A549 (cell line): ENCODE results near the gene CCSAP. TPM values are rescaled to one million over a fixed set of nuclear protein-coding genes. Genes with fewer than 3 reads are reported as not detected.

Source experiments
- ATAC-seq, 2 experiments: fragments of 200-7000 bp in 1 of 2; fragments of >200 bp in 1 of 2; cut with Nextera tagmentation in 1 of 2; cut with Tn5 transposase in 1 of 2; 3 replicates each; pipeline versions ENCODE4 v1.8.0 to v1.9.1; 2018 to 2020; ENCODE audit warnings: mild to moderate bottlenecking in 1 of 2, moderate library complexity in 1 of 2
- CTCF ChIA-PET: fragments of 300-600 bp; sonication (Branson Sonifier 250); formaldehyde crosslinking; extraction: SDS; loops from one replicate; lab custom pipeline; 2021; ENCODE audit warnings: antibody characterized with exemption, inconsistent platforms; lab: Yijun Ruan, JAX
- POLR2A ChIA-PET: fragments of 350-600 bp; formaldehyde crosslinking; extraction: SDS; loops from one replicate; lab custom pipeline; 2021; ENCODE audit warnings: antibody characterized with exemption, inconsistent platforms; lab: Yijun Ruan, JAX
- DNase-seq, 2 experiments: peaks; one replicate each; pipeline versions ENCODE4 v3.0.0 to v3.0.0-alpha.2; 2011 to 2016; ENCODE audit warnings: low read depth in 1 of 2, low spot score in 1 of 2
- FAIRE-seq: peaks from 2 replicates; lab custom pipeline; 2011; peaks lifted over from hg19 to GRCh38; lab: Jason Lieb, UNC
- H3K27ac ChIP-seq, 2 experiments: fragments of >200 bp; sonication (Bioruptor Twin); formaldehyde crosslinking; 3 replicates each; pipeline ENCODE4 v1.5.1; 2016 to 2017
- H3K4me1 ChIP-seq: fragments of >200 bp; sonication (Bioruptor Twin); formaldehyde crosslinking; 3 replicates; pipeline ENCODE4 v1.6.1; 2016
- H3K4me2 ChIP-seq: fragments of >200 bp; sonication (Bioruptor Twin); formaldehyde crosslinking; 3 replicates; pipeline ENCODE4 v1.6.1; 2016
- H3K4me3 ChIP-seq: fragments of >200 bp; sonication (Bioruptor Twin); formaldehyde crosslinking; 3 replicates; pipeline ENCODE4 v1.5.1; 2016
- H3K9me3 ChIP-seq: fragments of >200 bp; sonication (Bioruptor Twin); formaldehyde crosslinking; 3 replicates; pipeline ENCODE4 v1.6.1; 2016
- ATOH8 ChIP-seq: fragments of 250-450 bp; sonication (Bioruptor Pico); IDR thresholded peaks from 2 replicates; pipeline ENCODE4 v1.5.0; 2020; ENCODE audit warnings: low read depth, mild to moderate bottlenecking, moderate library complexity
- EHMT2 ChIP-seq: fragments of 200-600 bp; sonication (generic); IDR thresholded peaks from 2 replicates; pipeline ENCODE4 v1.6.1; 2016; ENCODE audit warnings: antibody characterized with exemption, low read depth, mild to moderate bottlenecking, moderate library complexity
- GATA3 ChIP-seq: IDR thresholded peaks from 2 replicates; pipeline ENCODE4 v1.6.1; 2012; ENCODE audit warnings: borderline replicate concordance
- HES2 ChIP-seq: fragments of >200 bp; sonication (Bioruptor Twin); formaldehyde crosslinking; IDR thresholded peaks from 2 replicates; pipeline ENCODE4 v1.6.1; 2016
- HOXA7 ChIP-seq: fragments of 250-450 bp; sonication (Bioruptor Pico); IDR thresholded peaks from 2 replicates; pipeline ENCODE4 v1.5.0; 2020; ENCODE audit warnings: mild to moderate bottlenecking, moderate library complexity
- JUNB ChIP-seq: fragments of >200 bp; sonication (Bioruptor Twin); formaldehyde crosslinking; IDR thresholded peaks from 2 replicates; pipeline ENCODE4 v1.6.1; 2016
- KDM1A ChIP-seq: fragments of 200-600 bp; sonication (generic); IDR thresholded peaks from 2 replicates; pipeline ENCODE4 v1.6.1; 2016; ENCODE audit warnings: low read depth, mild to moderate bottlenecking
- NFE2L2 ChIP-seq: fragments of 150-350 bp; conservative IDR thresholded peaks from 2 replicates; pipeline ENCODE4 v1.6.1; 2014; ENCODE audit warnings: low read length
- POLR2A ChIP-seq: IDR thresholded peaks from 2 replicates; pipeline ENCODE4 v1.6.1; 2012; ENCODE audit warnings: mild to moderate bottlenecking, low read length
- REST ChIP-seq: fragments of 200-600 bp; sonication (generic); IDR thresholded peaks from 2 replicates; pipeline ENCODE4 v1.6.1; 2016; ENCODE audit warnings: antibody characterized with exemption, mild to moderate bottlenecking, moderate library complexity
- RFX5 ChIP-seq: fragments of 450-650 bp; IDR thresholded peaks from 2 replicates; pipeline ENCODE4 v1.7.1; 2014; ENCODE audit warnings: antibody characterized with exemption, mild to moderate bottlenecking, moderate library complexity
- SREBF2 ChIP-seq: fragments of 450-650 bp; IDR thresholded peaks from 2 replicates; pipeline ENCODE4 v1.6.1; 2014; ENCODE audit warnings: mild to moderate bottlenecking, moderate library complexity
- USF2 ChIP-seq: fragments of 450-650 bp; IDR thresholded peaks from 2 replicates; pipeline ENCODE4 v1.6.1; 2014; ENCODE audit warnings: antibody characterized with exemption
- ZFP36 ChIP-seq: fragments of 450-650 bp; IDR thresholded peaks from 2 replicates; pipeline ENCODE4 v1.6.1; 2014; ENCODE audit warnings: borderline replicate concordance; ENCODE audit not compliant: partially characterized antibody
- WGBS: methylation state at CpG from one replicate; pipeline ENCODE4 v1.1.6; 2017; ENCODE audit errors: missing lambda C conversion rate; 5-methylcytosine and 5-hydroxymethylcytosine counted together
- polyA plus RNA-seq, 4 experiments: library from polyadenylated mRNA; depleted of rRNA in 3 of 4; stranded (reverse); fragments of >200 nt; fragmentation: RNase III in 1 of 4; extraction: RNeasy Plus Mini Kit Qiagen cat#74134 plus additional on column Dnase treatment in 1 of 4; gene quantifications; 2 replicates in 3 of 4; 3 replicates in 1 of 4; pipeline ENCODE4 v1.2.3, GENCODE V29; 2011 to 2017

CCSAP gene
- polyA plus RNA-seq, 2 of the 4 experiments (the other 2 are of a cell fraction): 6.4 to 9.1 TPM

GRCh38 chr1:229279242-229279641 lies 63.6 kb downstream of the CCSAP start:
- FAIRE-seq (no peak), DNase-seq (no peak), ATAC-seq (no peak)
- 90% methylated on average over 3 of the region's 3 CpGs for WGBS
- ChIA-PET POLR2A (no interaction called here), CTCF (interaction anchor here (1.1 to 1.6 kb wide), 2 partner anchors 21 to 616 kb away, joined by 3 to 5 read pairs; no protein-coding TSS in a partner anchor)
- no peak overlapping the region for H3K4me2 ChIP-seq
- no peak overlapping the region for H3K4me3 ChIP-seq
- no peaks in the 10 kb centered on the region for H3K9me3 ChIP-seq
- no peak overlapping the region for H3K27ac ChIP-seq
- no peak for TF ChIP-seq USF2
- no peak for TF ChIP-seq HOXA7 (CRISPR knock-in tag)
- TF ChIP-seq JUNB: no peak
- no peak for TF ChIP-seq SREBF2
- H3K4me1 ChIP-seq: peaks cover 21% of the 10 kb centered on the region

GRCh38 chr1:229278120-229278741 lies 64.6 kb downstream of the CCSAP start:
- no peak overlapping the region for H3K27ac ChIP-seq
- no peak for TF ChIP-seq ZFP36
- ChIA-PET POLR2A (no interaction called here), CTCF (interaction anchor here (0.7 to 1.6 kb wide), 5 partner anchors 9 to 615 kb away, joined by 3 to 5 read pairs (median 3); no protein-coding TSS in a partner anchor)
- H3K9me3 ChIP-seq: no peaks in the 10 kb centered on the region
- WGBS: 96% methylated on average over 2 of the region's 2 CpGs
- ATAC-seq (no peak), FAIRE-seq (no peak), DNase-seq (no peak)
- no peak overlapping the region for H3K4me3 ChIP-seq
- peaks cover 31% of the 10 kb centered on the region for H3K4me1 ChIP-seq
- H3K4me2 ChIP-seq: no peak overlapping the region

- no peak for FAIRE-seq
- no peak for TF ChIP-seq EHMT2
- TF ChIP-seq NFE2L2: no peak
- no peak for TF ChIP-seq RFX5
- TF ChIP-seq SREBF2: no peak
- TF ChIP-seq REST: no peak
- TF ChIP-seq GATA3: no peak
- TF ChIP-seq HES2: no peak
- TF ChIP-seq, all 56 proteins: peak for 0
- Histone ChIP-seq H3K4me3 (no peak overlapping the region), H3K27ac (no peak overlapping the region; a peak in 1 of 6 replicates), H3K4me2 (no peak overlapping the region; the same call in 2 of the 3 replicates), H3K4me1 (peaks cover 33% of the 10 kb centered on the region), H3K9me3 (peaks cover 7% of the 10 kb centered on the region)
- ChIA-PET POLR2A (no interaction called here), CTCF (interaction anchor here (0.6 to 1.7 kb wide), 3 partner anchors 18 to 241 kb away, joined by 3 read pairs; no protein-coding TSS in a partner anchor)
- 92% methylated on average over 2 of the region's 2 CpGs for WGBS
- ATAC-seq (no peak), DNase-seq (no peak)
Observed at GRCh38 chr1:229275005-229275404, 67.8 kb downstream of the CCSAP start.

GRCh38 chr1:229273507-229274232 lies 69.2 kb downstream of the CCSAP start:
- no peak for TF ChIP-seq POLR2A
- no peak for TF ChIP-seq RFX5
- TF ChIP-seq KDM1A: no peak
- no peak for TF ChIP-seq ATOH8
- CTCF ChIA-PET: interaction anchor here (0.6 to 1.5 kb wide), 5 partner anchors 15 to 538 kb away, joined by 3 read pairs; no protein-coding TSS in a partner anchor
- peak in 1 of 2 experiments; percentile 61 for DNase-seq
- 56% methylated on average over 7 of the region's 7 CpGs for WGBS
- Histone ChIP-seq H3K4me2 (peak overlapping the region; percentile 93), H3K4me1 (peaks cover 33% of the 10 kb centered on the region), H3K27ac (peak overlapping the region; percentile 24 to 55; a peak in 3 of 6 replicates), H3K9me3 (peaks cover 15% of the 10 kb centered on the region), H3K4me3 (no peak overlapping the region)
- peak in 1 of 2 experiments; percentile 63; a peak in 3 of 6 replicates for ATAC-seq
- no peak for FAIRE-seq
- POLR2A ChIA-PET: interaction anchor here (0.6 kb wide), 1 partner anchor 127 kb away, joined by 3 read pairs; no protein-coding TSS in a partner anchor
